ENCODE data around the gene ILF3.

DNA sequence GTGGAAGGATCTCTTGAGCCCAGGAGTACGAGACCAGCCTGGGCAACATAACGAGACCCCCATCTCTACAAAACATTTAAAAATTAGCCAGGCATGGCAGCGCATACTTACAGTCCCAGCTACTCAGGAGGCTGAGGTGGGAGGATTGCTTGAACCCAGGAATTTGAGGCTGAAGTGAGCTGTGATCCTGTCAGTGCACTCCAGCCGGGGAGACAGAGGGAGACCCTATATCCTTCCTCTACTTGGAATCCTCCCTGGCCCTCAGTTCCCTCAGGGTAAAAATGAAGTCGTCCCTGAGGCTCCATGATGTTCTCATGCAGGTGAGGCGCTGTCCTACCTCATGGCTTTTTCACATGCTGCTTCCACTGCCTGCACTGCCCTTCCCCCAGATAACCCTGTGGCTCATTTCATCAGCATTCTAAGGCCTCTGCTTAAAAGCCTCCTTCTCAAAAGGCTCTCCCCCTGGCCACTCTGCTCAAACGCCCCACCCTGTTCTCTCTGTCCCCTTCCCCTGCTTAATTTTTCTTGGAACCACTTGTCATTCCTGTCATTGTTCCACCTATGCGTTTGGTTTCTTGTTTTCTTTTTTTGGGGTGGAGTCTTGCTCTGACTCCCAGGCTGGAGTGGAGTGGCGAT is 82.9 kb downstream of the ILF3 start:
- TF ChIP-seq, protein P1, sequence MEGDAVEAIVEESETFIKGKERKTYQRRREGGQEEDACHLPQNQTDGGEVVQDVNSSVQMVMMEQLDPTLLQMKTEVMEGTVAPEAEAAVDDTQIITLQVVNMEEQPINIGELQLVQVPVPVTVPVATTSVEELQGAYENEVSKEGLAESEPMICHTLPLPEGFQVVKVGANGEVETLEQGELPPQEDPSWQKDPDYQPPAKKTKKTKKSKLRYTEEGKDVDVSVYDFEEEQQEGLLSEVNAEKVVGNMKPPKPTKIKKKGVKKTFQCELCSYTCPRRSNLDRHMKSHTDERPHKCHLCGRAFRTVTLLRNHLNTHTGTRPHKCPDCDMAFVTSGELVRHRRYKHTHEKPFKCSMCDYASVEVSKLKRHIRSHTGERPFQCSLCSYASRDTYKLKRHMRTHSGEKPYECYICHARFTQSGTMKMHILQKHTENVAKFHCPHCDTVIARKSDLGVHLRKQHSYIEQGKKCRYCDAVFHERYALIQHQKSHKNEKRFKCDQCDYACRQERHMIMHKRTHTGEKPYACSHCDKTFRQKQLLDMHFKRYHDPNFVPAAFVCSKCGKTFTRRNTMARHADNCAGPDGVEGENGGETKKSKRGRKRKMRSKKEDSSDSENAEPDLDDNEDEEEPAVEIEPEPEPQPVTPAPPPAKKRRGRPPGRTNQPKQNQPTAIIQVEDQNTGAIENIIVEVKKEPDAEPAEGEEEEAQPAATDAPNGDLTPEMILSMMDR (IDR thresholded peaks at IDR 0.05; ENCODE audit: insufficient read depth, low read length) = no peak
- TF ChIP-seq GABPA (IDR thresholded peaks at IDR 0.05; ENCODE audit: low read depth) (no peak), POLR2AphosphoS5 (IDR thresholded peaks at IDR 0.05; ENCODE audit: low read depth) (no peak)
- TF ChIP-seq, protein P2, sequence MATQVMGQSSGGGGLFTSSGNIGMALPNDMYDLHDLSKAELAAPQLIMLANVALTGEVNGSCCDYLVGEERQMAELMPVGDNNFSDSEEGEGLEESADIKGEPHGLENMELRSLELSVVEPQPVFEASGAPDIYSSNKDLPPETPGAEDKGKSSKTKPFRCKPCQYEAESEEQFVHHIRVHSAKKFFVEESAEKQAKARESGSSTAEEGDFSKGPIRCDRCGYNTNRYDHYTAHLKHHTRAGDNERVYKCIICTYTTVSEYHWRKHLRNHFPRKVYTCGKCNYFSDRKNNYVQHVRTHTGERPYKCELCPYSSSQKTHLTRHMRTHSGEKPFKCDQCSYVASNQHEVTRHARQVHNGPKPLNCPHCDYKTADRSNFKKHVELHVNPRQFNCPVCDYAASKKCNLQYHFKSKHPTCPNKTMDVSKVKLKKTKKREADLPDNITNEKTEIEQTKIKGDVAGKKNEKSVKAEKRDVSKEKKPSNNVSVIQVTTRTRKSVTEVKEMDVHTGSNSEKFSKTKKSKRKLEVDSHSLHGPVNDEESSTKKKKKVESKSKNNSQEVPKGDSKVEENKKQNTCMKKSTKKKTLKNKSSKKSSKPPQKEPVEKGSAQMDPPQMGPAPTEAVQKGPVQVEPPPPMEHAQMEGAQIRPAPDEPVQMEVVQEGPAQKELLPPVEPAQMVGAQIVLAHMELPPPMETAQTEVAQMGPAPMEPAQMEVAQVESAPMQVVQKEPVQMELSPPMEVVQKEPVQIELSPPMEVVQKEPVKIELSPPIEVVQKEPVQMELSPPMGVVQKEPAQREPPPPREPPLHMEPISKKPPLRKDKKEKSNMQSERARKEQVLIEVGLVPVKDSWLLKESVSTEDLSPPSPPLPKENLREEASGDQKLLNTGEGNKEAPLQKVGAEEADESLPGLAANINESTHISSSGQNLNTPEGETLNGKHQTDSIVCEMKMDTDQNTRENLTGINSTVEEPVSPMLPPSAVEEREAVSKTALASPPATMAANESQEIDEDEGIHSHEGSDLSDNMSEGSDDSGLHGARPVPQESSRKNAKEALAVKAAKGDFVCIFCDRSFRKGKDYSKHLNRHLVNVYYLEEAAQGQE (IDR thresholded peaks at IDR 0.05; ENCODE audit: insufficient replicate concordance, low read depth) = no peak
